NCI-H2196 treated with DMSO at 0.1 percent for 48 hours (cell line): ENCODE measurements around the gene GLYATL1B.

ENCODE experiments used
- DNase-seq: peaks from one replicate; lab custom pipeline; 2025; ENCODE audit not compliant: unreplicated experiment; lab: John Stamatoyannopoulos, UW

Gene GLYATL1B

DNA sequence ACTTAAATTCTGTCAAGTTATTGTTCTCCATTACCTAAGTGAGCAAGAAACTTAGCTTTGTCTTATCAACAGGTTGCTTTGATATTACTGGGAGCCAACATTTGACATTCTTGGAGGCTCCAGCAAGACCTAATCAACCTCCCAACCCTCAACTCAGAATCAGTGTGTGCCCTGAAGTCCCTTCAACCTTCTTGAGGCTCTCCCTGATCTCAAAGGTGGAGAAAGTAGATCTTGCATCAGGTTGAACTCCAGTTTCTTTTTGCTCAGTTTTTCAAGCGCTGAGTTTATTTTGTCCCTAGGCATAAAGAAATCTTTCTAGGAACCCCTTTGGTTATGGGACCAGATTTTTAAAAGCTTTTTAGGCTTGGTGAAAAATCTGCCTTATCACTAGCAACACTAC is 58.0 kb downstream of the GLYATL1B start:
- DNase-seq = no peak
